GM12878 (cell line): ENCODE measurements around the gene RPL36. TPM values are rescaled to one million over a fixed set of nuclear protein-coding genes. Genes with fewer than 3 reads are reported as not detected.
A peak's percentile ranks its signal among the peaks of the same experiment; 100 is the strongest.

Experiments
- FOXK2 ChIP-seq: fragments of 450-650 bp; IDR thresholded peaks from 2 replicates; pipeline ENCODE4 v1.6.1; 2017; ENCODE audit warnings: mild to moderate bottlenecking, moderate library complexity
- GATAD2B ChIP-seq: fragments of 450-650 bp; conservative IDR thresholded peaks from 2 replicates; pipeline ENCODE4 v1.6.1; 2017; ENCODE audit warnings: low read depth, mild to moderate bottlenecking, moderate library complexity
- IKZF1 ChIP-seq: fragments of 450-650 bp; conservative IDR thresholded peaks from 2 replicates; pipeline ENCODE4 v1.6.1; 2017; ENCODE audit warnings: antibody characterized with exemption, mild to moderate bottlenecking
- IKZF2 ChIP-seq, 2 experiments: fragments of 450-650 bp; IDR thresholded peaks; 2 replicates each; pipeline ENCODE4 v1.6.1; 2017; ENCODE audit warnings: mild to moderate bottlenecking in 2 of 2, moderate library complexity in 2 of 2
- NFYA ChIP-seq: IDR thresholded peaks from 2 replicates; pipeline ENCODE4 v1.6.1; 2011; ENCODE audit warnings: low read depth, mild to moderate bottlenecking, low read length, improper control_type of control experiment, borderline replicate concordance
- NFYB ChIP-seq: IDR thresholded peaks from 2 replicates; pipeline ENCODE4 v1.6.1; 2011; ENCODE audit warnings: low read depth, mild to moderate bottlenecking, low read length, improper control_type of control experiment, moderate library complexity; ENCODE audit not compliant: insufficient read depth
- POLR2AphosphoS5 ChIP-seq: IDR thresholded peaks from 2 replicates; pipeline ENCODE4 v1.6.1; 2011; ENCODE audit warnings: mild to moderate bottlenecking, low read length, inconsistent platforms
- POU2F2 ChIP-seq: IDR thresholded peaks from 3 replicates; pipeline ENCODE4 v1.6.1; 2011; ENCODE audit warnings: low read depth, mild to moderate bottlenecking, low read length, borderline replicate concordance
- RAD21 ChIP-seq: IDR thresholded peaks from 2 replicates; pipeline ENCODE4 v1.6.1; 2011; ENCODE audit warnings: mild to moderate bottlenecking, low read depth, low read length, moderate library complexity; ENCODE audit not compliant: insufficient read depth
- RB1 ChIP-seq: fragments of 450-650 bp; formaldehyde crosslinking; IDR thresholded peaks from 2 replicates; pipeline ENCODE4 v1.6.1; 2017; ENCODE audit warnings: mild to moderate bottlenecking, borderline replicate concordance
- SMAD5 ChIP-seq: IDR thresholded peaks from 2 replicates; pipeline ENCODE4 v1.6.1; 2016; ENCODE audit warnings: antibody characterized with exemption, low read depth
- TAF1 ChIP-seq: IDR thresholded peaks from 2 replicates; pipeline ENCODE4 v1.6.1; 2011; ENCODE audit warnings: mild to moderate bottlenecking, low read depth, low read length, borderline replicate concordance
- ZNF217 ChIP-seq: fragments of 450-650 bp; IDR thresholded peaks from 2 replicates; pipeline ENCODE4 v1.6.1; 2017; ENCODE audit warnings: antibody characterized with exemption, mild to moderate bottlenecking
- ZNF24 ChIP-seq: fragments of 450-650 bp; IDR thresholded peaks from 2 replicates; pipeline ENCODE4 v1.6.1; 2017; ENCODE audit warnings: antibody characterized with exemption, mild to moderate bottlenecking
- polyA plus RNA-seq, 11 experiments: library from polyadenylated mRNA; depleted of rRNA in 4 of 11; unstranded in 6 of 11; stranded (reverse) in 5 of 11; fragments of >200 nt; fragmentation: Nextera tagmentation in 4 of 11; fragmentation: Illumina TruSeq in 1 of 11; extraction: Ambion mirVana in 4 of 11; extraction: Trizol in 1 of 11; gene quantifications; 1 replicate in 1 of 11; 2 replicates in 10 of 11; pipeline versions ENCODE4 v1.2.1 to v1.2.3, GENCODE V29; 2011 to 2016; ENCODE audit warnings: inconsistent platforms in 2 of 11, missing spikeins in 2 of 11, low read depth in 1 of 11
- total RNA-seq, 4 experiments: library from RNA; depleted of rRNA in 3 of 4; stranded (reverse); fragments of >200 nt in 3 of 4; fragmentation: Illumina TruSeq in 1 of 4; extraction: Trizol in 1 of 4; gene quantifications; 2 replicates each; pipeline versions ENCODE4 v1.2.1 to v1.2.3, GENCODE V29; 2013 to 2021
- TF ChIP-seq, protein P1 (sequence below): IDR thresholded peaks from 2 replicates; pipeline ENCODE4 v1.6.1; 2011; ENCODE audit warnings: borderline replicate concordance, low read depth, mild to moderate bottlenecking, moderate library complexity, low read length; ENCODE audit not compliant: insufficient read depth, poor library complexity, severe bottlenecking
- TF ChIP-seq, protein P2 (sequence below): IDR thresholded peaks from 2 replicates; pipeline ENCODE4 v1.6.1; 2012; ENCODE audit warnings: mild to moderate bottlenecking, low read depth, low read length
- TF ChIP-seq, protein P3 (sequence below): IDR thresholded peaks from 2 replicates; pipeline ENCODE4 v1.6.1; 2012; ENCODE audit warnings: low read depth, low read length, improper control_type of control experiment
- TF ChIP-seq, protein P4 (sequence below): IDR thresholded peaks from 2 replicates; pipeline ENCODE4 v1.6.1; 2012; ENCODE audit warnings: improper control_type of control experiment, low read depth, low read length; ENCODE audit not compliant: insufficient replicate concordance

RPL36 gene
- total and polyA plus RNA-seq, 10 of the 15 experiments (the other 5 are each of a cell fraction or from before 2014, with no cell fraction given), result 374 to 4,942 (median 2,053) TPM

DNA sequence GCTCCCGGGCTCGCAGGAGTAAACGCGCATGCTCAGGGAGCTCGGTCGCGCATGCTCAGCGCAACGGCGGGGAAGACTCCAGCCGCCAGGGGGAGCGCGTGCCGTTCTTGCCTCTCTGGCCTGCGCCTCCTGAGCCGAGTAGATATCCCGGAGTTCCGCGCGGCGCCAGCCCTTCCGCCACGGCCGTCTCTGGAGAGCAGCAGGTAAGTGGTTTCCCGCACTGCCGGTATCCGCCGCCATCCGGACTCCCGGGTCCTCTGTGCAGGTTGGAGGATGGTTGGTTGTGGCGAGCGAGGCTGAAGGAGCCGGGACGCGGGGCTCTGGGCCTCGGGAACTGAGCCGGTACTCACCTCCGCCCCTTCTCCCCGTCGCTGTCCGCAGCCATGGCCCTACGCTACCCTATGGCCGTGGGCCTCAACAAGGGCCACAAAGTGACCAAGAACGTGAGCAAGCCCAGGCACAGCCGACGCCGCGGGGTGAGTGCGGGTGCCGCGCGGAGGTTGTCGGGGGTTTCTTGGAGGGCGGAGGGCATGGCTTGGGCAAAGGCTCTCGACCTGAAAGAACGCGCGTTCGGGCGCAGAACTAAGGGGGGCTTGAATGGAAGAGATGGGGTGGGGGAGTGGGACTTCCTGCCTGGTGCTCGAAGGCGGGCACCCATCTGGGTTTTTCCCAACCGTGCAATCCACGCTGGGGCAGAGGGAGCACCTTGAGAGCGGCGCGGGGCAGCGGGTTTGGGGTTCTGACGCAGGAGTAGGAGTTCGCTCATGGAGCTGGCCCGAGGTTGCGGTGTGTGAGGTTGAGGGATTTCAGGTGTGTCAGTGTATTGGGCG is at the start of gene RPL36 (continued):
- TF ChIP-seq, protein P1, sequence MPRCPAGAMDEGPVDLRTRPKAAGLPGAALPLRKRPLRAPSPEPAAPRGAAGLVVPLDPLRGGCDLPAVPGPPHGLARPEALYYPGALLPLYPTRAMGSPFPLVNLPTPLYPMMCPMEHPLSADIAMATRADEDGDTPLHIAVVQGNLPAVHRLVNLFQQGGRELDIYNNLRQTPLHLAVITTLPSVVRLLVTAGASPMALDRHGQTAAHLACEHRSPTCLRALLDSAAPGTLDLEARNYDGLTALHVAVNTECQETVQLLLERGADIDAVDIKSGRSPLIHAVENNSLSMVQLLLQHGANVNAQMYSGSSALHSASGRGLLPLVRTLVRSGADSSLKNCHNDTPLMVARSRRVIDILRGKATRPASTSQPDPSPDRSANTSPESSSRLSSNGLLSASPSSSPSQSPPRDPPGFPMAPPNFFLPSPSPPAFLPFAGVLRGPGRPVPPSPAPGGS, result no peak
- TF ChIP-seq IKZF1 (peak; percentile 100), POU2F2 (peak; percentile 91), POLR2AphosphoS5 (peak; percentile 99), TAF1 (peak; percentile 99), ZNF217 (no peak), RB1 (peak; percentile 97; the same call in 1 of the 2 replicates), NFYA (no peak), FOXK2 (no peak), RAD21 (no peak), ZNF24 (peak; percentile 61), NFYB (no peak), SMAD5 (peak; percentile 98), GATAD2B (peak; percentile 91), IKZF2 (IDR thresholded peaks at IDR 0.05) (peak in 1 of 2 experiments; percentile 52; a peak in 1 of 4 replicates)
- TF ChIP-seq, protein P2, sequence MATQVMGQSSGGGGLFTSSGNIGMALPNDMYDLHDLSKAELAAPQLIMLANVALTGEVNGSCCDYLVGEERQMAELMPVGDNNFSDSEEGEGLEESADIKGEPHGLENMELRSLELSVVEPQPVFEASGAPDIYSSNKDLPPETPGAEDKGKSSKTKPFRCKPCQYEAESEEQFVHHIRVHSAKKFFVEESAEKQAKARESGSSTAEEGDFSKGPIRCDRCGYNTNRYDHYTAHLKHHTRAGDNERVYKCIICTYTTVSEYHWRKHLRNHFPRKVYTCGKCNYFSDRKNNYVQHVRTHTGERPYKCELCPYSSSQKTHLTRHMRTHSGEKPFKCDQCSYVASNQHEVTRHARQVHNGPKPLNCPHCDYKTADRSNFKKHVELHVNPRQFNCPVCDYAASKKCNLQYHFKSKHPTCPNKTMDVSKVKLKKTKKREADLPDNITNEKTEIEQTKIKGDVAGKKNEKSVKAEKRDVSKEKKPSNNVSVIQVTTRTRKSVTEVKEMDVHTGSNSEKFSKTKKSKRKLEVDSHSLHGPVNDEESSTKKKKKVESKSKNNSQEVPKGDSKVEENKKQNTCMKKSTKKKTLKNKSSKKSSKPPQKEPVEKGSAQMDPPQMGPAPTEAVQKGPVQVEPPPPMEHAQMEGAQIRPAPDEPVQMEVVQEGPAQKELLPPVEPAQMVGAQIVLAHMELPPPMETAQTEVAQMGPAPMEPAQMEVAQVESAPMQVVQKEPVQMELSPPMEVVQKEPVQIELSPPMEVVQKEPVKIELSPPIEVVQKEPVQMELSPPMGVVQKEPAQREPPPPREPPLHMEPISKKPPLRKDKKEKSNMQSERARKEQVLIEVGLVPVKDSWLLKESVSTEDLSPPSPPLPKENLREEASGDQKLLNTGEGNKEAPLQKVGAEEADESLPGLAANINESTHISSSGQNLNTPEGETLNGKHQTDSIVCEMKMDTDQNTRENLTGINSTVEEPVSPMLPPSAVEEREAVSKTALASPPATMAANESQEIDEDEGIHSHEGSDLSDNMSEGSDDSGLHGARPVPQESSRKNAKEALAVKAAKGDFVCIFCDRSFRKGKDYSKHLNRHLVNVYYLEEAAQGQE, result peak; percentile 30; the same call in 1 of the 2 replicates
- TF ChIP-seq, protein P3, sequence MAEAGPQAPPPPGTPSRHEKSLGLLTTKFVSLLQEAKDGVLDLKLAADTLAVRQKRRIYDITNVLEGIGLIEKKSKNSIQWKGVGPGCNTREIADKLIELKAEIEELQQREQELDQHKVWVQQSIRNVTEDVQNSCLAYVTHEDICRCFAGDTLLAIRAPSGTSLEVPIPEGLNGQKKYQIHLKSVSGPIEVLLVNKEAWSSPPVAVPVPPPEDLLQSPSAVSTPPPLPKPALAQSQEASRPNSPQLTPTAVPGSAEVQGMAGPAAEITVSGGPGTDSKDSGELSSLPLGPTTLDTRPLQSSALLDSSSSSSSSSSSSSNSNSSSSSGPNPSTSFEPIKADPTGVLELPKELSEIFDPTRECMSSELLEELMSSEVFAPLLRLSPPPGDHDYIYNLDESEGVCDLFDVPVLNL, result no peak
- TF ChIP-seq, protein P4, sequence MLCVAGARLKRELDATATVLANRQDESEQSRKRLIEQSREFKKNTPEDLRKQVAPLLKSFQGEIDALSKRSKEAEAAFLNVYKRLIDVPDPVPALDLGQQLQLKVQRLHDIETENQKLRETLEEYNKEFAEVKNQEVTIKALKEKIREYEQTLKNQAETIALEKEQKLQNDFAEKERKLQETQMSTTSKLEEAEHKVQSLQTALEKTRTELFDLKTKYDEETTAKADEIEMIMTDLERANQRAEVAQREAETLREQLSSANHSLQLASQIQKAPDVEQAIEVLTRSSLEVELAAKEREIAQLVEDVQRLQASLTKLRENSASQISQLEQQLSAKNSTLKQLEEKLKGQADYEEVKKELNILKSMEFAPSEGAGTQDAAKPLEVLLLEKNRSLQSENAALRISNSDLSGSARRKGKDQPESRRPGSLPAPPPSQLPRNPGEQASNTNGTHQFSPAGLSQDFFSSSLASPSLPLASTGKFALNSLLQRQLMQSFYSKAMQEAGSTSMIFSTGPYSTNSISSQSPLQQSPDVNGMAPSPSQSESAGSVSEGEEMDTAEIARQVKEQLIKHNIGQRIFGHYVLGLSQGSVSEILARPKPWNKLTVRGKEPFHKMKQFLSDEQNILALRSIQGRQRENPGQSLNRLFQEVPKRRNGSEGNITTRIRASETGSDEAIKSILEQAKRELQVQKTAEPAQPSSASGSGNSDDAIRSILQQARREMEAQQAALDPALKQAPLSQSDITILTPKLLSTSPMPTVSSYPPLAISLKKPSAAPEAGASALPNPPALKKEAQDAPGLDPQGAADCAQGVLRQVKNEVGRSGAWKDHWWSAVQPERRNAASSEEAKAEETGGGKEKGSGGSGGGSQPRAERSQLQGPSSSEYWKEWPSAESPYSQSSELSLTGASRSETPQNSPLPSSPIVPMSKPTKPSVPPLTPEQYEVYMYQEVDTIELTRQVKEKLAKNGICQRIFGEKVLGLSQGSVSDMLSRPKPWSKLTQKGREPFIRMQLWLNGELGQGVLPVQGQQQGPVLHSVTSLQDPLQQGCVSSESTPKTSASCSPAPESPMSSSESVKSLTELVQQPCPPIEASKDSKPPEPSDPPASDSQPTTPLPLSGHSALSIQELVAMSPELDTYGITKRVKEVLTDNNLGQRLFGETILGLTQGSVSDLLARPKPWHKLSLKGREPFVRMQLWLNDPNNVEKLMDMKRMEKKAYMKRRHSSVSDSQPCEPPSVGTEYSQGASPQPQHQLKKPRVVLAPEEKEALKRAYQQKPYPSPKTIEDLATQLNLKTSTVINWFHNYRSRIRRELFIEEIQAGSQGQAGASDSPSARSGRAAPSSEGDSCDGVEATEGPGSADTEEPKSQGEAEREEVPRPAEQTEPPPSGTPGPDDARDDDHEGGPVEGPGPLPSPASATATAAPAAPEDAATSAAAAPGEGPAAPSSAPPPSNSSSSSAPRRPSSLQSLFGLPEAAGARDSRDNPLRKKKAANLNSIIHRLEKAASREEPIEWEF, result peak; percentile 57
